ENCODE data around the gene SBNO2. TPM values are rescaled to one million over a fixed set of nuclear protein-coding genes. Genes with fewer than 3 reads are reported as not detected.
A peak's percentile ranks its signal among the peaks of the same experiment; 100 is the strongest.

Gene SBNO2
- total RNA-seq, 1 donor from 2014 or later = 32.5 TPM

DNA sequence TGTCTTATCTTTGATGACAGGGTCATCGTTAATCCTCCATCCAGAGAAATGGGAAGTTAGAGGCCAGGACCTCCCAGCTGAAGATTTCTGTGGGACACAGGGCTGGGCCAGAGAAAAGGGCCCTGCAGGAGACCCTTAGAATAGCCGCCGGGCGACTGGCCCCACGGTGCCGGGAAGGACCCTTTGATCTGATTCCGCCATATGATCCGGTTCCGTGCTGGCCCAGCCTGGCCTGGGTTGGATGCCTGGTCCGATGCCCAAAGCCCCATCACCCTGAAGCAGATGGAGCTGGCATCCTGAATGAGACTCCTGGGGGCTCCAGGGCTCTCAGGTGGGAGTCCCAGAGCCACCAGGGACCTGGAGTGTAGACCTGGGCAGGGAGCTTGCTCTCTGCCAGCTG, 25.5 kb upstream of the SBNO2 start:
- TF ChIP-seq, protein P1, sequence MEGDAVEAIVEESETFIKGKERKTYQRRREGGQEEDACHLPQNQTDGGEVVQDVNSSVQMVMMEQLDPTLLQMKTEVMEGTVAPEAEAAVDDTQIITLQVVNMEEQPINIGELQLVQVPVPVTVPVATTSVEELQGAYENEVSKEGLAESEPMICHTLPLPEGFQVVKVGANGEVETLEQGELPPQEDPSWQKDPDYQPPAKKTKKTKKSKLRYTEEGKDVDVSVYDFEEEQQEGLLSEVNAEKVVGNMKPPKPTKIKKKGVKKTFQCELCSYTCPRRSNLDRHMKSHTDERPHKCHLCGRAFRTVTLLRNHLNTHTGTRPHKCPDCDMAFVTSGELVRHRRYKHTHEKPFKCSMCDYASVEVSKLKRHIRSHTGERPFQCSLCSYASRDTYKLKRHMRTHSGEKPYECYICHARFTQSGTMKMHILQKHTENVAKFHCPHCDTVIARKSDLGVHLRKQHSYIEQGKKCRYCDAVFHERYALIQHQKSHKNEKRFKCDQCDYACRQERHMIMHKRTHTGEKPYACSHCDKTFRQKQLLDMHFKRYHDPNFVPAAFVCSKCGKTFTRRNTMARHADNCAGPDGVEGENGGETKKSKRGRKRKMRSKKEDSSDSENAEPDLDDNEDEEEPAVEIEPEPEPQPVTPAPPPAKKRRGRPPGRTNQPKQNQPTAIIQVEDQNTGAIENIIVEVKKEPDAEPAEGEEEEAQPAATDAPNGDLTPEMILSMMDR (conservative IDR thresholded peaks at IDR 0.05) = no peak
- no peak overlapping the region for H3K27ac Mint-ChIP-seq (ENCODE audit: unreplicated experiment)
- no peaks in the 10 kb centered on the region for H3K27me3 Mint-ChIP-seq (ENCODE audit: low read depth)
- no peak overlapping the region for H3K4me3 Mint-ChIP-seq
- peaks cover 8% of the 10 kb centered on the region for H3K4me1 Mint-ChIP-seq
- no peaks in the 10 kb centered on the region for H3K9me3 Mint-ChIP-seq
- no peaks in the 10 kb centered on the region for H3K36me3 Mint-ChIP-seq (ENCODE audit: low read depth)
- no peak for DNase-seq (ENCODE audit: low read depth, low spot score)

DNA sequence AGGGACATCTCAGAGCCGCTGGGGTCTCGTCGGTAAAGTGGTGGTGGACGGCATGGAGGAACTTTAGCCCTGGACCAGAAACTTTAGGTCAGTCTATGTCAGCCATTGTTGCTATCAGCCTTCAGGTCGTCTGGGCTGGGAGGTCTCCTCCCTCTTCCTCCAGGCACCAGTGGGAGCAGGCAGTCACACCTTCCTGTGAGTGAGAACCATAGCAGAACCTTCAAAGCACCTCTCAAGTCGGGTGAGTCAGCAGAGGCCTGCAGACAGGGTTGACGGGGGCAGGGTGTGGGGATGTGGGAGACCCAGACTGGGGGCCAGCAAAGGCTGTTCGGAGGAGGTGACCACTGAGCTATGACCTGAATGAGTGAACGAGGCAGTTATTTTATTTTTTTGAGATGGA, 15.4 kb upstream of the SBNO2 start:
- DNase-seq (ENCODE audit: low read depth, low spot score) = no peak
- no peak overlapping the region for H3K4me3 Mint-ChIP-seq

DNA sequence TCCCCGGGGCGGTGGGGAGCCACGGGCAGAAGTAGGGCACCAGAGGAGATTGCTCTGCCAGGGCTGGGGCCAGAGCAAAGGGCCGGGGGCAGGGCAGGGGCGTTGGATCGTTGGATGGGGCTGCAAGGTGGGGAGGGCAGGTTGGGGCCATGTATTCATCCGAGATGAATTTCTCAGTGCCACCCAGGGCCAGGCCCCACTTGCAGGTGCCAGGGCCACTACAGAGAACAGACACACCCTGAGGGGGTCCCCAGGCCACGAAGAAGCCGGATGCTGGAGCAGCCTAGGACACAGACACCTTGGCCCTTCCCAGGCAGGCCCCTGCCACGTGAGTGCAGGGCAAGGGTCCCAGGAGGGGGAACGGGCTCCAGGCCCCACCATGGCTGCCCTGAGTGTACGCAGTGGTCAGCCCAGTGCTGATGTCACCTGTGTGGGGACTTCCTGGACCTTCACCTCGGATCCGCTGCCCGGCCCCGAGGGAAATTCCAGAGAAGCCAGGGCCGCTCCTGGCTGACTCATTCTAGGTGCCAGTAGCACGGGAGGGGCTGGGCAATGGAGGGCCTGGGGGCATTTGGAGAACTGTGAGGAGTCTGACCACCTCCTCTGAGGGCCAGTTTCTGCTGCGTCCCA, 9.6 kb upstream of the SBNO2 start:
- no peaks in the 10 kb centered on the region for H3K27me3 Mint-ChIP-seq (ENCODE audit: low read depth)
- no peaks in the 10 kb centered on the region for H3K36me3 Mint-ChIP-seq (ENCODE audit: low read depth)
- H3K27ac Mint-ChIP-seq (ENCODE audit: unreplicated experiment) = no peak overlapping the region
- no peak overlapping the region for H3K4me3 Mint-ChIP-seq
- TF ChIP-seq, protein P1 (conservative IDR thresholded peaks at IDR 0.05) = no peak
- DNase-seq (ENCODE audit: low read depth, low spot score) = no peak
- no peaks in the 10 kb centered on the region for H3K9me3 Mint-ChIP-seq
- peaks cover 11% of the 10 kb centered on the region for H3K4me1 Mint-ChIP-seq

More for the DNA sequence above, 15.4 kb upstream of the SBNO2 start:
- H3K4me1 Mint-ChIP-seq = peaks cover 4% of the 10 kb centered on the region
- no peak overlapping the region for H3K27ac Mint-ChIP-seq (ENCODE audit: unreplicated experiment)
- no peaks in the 10 kb centered on the region for H3K36me3 Mint-ChIP-seq (ENCODE audit: low read depth)
- no peaks in the 10 kb centered on the region for H3K9me3 Mint-ChIP-seq
- TF ChIP-seq, protein P1 (conservative IDR thresholded peaks at IDR 0.05) = no peak
- H3K27me3 Mint-ChIP-seq (ENCODE audit: low read depth) = no peaks in the 10 kb centered on the region

DNA sequence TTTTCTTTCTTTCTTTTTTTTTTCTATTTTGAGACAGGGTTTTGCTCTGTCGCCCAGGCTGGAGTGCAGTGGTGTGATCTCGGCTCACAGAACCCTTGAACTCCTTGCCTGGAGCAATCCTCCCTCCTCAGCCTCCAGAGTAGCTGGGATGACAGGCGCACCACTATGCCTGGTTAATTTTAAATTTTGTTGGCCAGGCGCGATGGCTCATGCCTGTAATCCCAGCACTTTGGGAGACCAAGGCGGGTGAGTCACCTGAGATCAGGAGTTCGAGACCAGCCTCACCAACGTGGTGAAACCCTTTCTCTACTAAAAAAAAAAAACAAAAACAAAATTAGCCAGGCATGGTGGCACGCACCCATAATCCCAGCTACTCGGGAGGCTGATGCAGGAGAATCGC, 8.7 kb upstream of the SBNO2 start:
- no peak for DNase-seq (ENCODE audit: low read depth, low spot score)
- Mint-ChIP-seq H3K4me1 (peaks cover 11% of the 10 kb centered on the region), H3K27me3 (ENCODE audit: low read depth) (no peaks in the 10 kb centered on the region), H3K9me3 (no peaks in the 10 kb centered on the region), H3K4me3 (no peak overlapping the region), H3K36me3 (ENCODE audit: low read depth) (no peaks in the 10 kb centered on the region), H3K27ac (ENCODE audit: unreplicated experiment) (no peak overlapping the region)
- TF ChIP-seq, protein P1 (conservative IDR thresholded peaks at IDR 0.05) = no peak

DNA sequence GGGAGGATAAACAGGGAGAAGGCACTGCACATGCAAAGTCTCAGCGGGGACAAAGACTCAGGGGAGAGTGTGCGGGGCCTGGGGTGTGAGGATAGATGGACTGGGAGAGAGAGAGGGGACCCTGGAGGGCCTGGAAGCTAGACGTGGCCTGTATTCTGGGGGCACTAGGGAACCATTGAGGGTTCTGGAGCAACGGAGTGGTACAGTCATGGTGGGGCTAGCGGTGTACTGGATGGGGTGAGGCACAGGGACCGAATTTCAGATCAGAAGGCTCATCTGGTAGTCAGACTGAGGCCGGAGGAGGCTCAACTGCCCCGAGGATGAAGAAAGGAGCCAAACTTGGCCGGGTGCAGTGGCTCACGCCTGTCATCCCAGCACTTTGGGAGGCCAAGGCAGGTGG, 8.0 kb upstream of the SBNO2 start:
- H3K9me3 Mint-ChIP-seq = no peaks in the 10 kb centered on the region
- no peaks in the 10 kb centered on the region for H3K36me3 Mint-ChIP-seq (ENCODE audit: low read depth)
- TF ChIP-seq, protein P1 (conservative IDR thresholded peaks at IDR 0.05) = no peak
- H3K4me1 Mint-ChIP-seq = peaks cover 11% of the 10 kb centered on the region
- DNase-seq (ENCODE audit: low read depth, low spot score) = no peak
- peak overlapping the region; percentile 57 for H3K27ac Mint-ChIP-seq (ENCODE audit: unreplicated experiment)
- no peaks in the 10 kb centered on the region for H3K27me3 Mint-ChIP-seq (ENCODE audit: low read depth)
- no peak overlapping the region for H3K4me3 Mint-ChIP-seq

All from neural crest cell (in vitro differentiated cells).